DMS153 treated with DMSO at 0.1 percent for 48 hours (cell line): ENCODE results near the gene NFS1.

Source experiments
- DNase-seq: peaks from one replicate; lab custom pipeline; 2025; ENCODE audit not compliant: unreplicated experiment; lab: John Stamatoyannopoulos, UW

The NFS1 gene

DNA sequence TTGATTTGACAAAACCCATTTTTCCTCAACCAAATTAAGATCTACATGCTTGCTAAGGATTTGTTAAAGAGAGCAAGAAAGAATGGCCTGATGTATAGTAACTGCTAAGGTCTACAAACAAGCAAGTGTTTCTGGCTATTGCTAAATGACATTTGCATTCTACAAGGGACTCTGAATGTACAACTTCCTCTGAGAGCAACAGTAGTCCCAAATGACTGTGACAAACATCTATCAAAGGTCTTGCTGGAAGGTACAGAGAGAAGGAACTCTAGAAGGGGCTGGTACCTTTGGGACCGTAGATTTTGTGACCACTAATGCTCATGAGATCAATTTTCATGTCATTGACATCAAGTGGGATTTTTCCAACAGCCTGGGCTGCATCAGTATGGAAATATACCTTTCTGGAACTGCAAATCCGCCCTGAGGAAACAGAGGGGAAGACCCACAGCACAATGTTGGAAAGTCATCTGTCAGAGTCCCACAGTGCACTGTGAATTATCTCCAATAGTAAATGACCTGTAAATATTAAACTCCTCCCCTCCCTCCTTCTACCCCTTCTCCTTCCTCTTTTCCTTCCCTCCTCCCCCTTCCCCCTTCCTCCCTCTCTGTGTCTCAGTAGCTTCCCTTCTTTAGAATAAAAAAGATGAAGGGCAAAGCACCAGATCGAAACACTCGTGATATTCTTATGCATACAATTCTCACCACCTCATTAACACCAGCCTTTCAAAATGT is 18.5 kb downstream of the NFS1 start:
- DNase-seq: no peak

DNA sequence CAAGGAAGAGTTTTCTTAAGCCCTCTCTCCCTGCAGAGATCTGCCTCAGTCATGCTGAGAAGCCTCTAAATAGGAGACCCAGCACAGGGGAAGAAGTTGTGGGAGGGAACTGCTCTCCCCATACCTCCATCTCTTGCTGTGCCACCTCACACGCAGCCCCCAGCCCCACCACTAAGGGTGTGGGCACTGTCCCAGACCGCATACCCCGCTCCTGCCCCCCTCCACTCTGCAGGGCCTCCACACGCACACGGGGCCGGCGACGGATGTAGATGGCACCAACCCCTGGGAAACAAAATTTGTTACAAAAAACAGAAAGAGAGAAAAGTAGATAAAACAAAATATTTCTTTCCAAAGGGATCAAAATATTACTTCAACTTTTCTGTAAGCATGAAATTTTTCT is 24.2 kb downstream of the NFS1 start:
- DNase-seq: no peak

DNA sequence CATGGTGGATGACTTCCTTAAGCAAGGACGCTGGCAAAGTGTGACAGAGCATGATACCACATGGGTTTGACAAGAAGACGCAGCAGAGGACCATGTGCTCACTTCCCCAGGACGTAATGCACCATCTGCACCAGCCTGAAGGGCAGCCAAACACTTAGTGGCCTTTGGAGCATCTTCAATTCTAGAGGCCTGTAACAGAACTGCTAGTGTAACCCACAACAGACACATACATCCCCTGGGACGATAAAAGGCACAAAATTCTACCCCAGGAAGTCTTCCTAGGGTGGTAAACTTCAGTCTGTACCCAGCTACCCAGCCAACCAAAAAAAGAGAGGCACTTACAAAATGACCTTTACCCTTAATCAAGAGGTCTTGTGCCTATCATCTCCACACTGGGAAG is 25.3 kb downstream of the NFS1 start:
- DNase-seq: no peak

GRCh38 chr20:35669681-35670080 is 29.5 kb downstream of the NFS1 start:
- DNase-seq: no peak

DNA sequence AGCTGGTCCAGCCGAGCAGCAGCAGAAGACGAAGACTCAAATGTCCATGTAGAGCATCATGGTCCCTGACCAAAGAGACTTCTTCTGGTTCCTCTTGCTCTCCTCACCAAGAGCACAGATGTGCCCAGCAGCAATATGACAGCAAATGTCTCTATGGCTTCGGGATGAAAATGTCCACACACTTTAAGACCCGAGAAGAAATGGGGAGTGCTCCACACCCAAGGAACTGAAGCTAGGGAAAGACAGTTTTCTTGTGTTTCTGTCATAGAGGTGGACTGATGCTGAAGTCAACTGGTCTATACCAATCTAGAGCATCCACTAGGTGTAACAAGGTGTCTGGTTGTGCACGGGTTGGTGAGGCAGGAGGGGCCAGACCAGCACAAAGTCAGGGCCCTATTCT is 29.9 kb downstream of the NFS1 start:
- DNase-seq: no peak

DNA sequence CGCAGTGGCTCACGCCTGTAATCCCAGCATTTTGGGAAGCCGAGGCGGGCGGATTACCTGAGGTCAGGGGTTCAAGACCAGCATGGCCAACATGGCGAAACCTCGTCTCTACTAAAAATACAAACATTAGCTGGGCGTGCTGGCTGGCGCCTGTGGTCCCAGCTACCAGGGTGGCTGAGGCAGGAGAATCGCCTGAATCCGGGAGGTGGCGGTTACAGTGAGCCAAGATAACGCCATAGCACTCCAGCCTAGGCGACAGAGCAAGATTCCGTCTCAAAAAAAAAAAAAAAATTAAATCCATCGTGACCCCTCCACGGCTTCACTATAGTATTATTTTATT is 33.2 kb downstream of the NFS1 start:
- DNase-seq: no peak

- DNase-seq: peak; percentile 83
These were observed 34.5 kb downstream of the NFS1 start, which contains the start of the genes CPNE1 and RBM12 for GRCh38 chr20:35664466-35665206. Gene CPNE1, minus strand, starts transcription at chr20:35664900. Its CDS starts 31,977 bp downstream, at chr20:35632923. Gene RBM12, minus strand, starts transcription at chr20:35664900. Its CDS starts 9,578 bp downstream, at chr20:35655322.

- DNase-seq: peak; percentile 48
These were observed 35.4 kb downstream of the NFS1 start for GRCh38 chr20:35663516-35664465.

DNA sequence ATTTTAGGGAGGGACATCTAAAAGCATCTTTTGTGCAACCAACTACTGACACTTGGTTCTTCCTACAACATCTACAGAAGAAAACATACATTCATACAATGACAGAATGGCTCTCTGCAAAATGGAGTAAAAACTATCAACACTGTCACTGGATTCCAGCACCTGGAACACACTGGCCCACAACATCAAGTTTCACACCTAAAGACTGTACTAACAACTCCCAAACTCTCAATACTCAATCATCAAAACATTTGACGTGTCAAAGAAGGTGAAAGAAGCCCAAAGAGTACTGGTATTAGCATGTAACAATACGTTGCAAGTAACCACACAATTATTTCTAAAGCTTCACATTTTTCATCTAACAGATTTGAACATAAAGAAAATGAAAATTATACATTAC is 36.6 kb downstream of the NFS1 start:
- DNase-seq: no peak

- DNase-seq: no peak
These were observed 37.2 kb downstream of the NFS1 start for GRCh38 chr20:35661908-35662307.

DNA sequence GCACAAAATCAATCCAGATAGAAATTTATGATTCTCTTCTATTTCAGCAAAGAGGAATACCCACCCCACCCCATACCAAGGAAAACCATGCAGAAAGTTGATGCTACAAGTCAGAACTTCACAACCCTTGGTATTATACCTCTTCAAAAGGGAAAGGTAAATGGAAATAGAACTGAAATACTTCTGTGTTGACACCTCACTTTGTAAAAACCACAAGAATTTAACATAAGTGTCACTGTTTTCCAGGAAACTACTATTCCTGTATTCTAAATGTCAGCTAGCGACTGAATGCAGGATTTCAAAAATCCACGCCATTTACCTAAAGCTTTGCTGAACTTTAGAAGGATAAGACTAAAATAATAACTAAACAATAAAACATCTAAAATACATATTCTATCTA is 38.1 kb downstream of the NFS1 start:
- DNase-seq: no peak

- DNase-seq: no peak
These were observed 38.8 kb downstream of the NFS1 start for GRCh38 chr20:35660122-35660937.

DNA sequence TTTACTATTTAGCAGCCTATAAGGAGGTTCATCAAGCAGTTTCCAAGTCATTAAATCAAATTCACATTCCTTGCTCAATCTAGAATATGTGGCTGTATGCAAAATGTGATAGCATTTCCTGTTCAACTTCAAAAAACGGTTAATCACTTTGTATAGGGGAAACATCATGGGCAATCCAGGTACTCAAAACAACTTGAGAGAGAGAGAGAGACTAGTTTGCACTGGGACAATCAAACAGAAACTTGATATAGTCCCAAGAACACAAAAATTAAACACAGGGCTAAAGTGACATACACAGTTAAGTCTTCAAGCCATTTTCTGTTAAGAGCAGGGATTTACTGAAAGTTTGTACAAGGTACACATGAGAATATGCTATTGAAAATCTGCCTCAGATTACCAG is 41.9 kb downstream of the NFS1 start:
- DNase-seq: no peak

DNA sequence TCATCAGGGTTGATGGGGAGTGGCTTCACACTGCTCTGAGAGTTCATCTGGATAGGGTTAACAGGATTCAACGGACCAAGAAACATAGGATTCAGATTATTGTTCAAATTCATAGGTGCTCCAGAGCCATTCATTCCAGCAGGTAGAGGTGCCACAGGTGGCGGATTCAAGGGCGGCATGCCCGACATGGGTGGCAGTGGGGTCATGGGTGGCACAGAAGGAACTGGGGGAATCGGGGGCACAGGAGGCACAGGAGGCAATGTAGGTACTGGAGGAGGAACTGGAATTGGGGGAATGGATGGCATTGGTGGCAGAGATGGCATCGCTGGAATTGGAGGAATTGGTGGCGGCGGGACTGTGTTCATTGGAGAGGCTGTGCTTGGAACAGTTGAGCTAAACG is 44.7 kb downstream of the NFS1 start:
- no peak for DNase-seq

DNA sequence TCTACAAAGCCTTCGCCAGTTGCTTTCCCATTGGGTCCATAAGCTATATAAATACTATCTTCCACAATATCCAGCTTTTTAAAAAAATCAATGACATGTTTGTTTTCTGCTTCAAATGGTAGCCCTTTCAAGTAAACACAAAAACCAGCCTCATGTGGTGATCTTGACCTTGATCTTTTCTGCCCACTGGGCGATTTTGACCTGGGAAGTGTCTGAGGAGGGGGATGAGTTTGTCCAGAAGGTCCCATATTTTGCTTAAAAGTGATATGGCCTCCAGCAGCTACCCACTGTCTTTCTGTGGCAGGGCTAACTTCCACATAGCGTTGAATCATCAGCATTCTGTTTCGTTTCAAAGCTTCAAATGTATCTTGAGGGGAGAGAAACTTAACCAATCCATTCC is 45.3 kb downstream of the NFS1 start:
- DNase-seq: no peak

GRCh38 chr20:35653430-35653734 is 45.8 kb downstream of the NFS1 start:
- no peak for DNase-seq

GRCh38 chr20:35652641-35653429 is 46.3 kb downstream of the NFS1 start:
- no peak for DNase-seq

GRCh38 chr20:35651958-35652357 is 47.2 kb downstream of the NFS1 start:
- no peak for DNase-seq

GRCh38 chr20:35650632-35651031 is 48.5 kb downstream of the NFS1 start:
- no peak for DNase-seq

DNA sequence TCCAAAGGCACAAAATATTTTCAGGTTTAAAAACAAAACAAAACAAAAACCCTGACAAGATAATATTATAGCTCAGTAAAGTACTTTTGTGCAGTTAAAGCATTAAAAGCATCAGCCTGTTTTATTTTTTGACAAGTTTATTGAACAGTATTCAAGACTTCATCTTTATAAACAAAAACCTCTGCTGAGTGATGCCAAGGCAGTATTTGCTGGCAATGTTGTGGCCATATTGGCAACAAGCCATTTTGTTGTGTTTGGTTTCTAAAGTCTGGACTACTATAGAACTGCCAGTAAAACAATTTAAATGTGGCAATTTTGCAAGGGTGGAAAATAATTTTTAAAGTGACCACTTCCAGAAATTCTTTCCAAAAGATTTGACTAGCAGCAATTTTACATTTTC is 50.3 kb downstream of the NFS1 start:
- DNase-seq: no peak
